Measurements from ENCODE around the gene FN3K. TPM values are rescaled to one million over a fixed set of nuclear protein-coding genes. Genes with fewer than 3 reads are reported as not detected.

The FN3K gene
- total and polyA plus RNA-seq, 2 of the 13 experiments (the other 11 are each of a cell fraction or from before 2014, with no cell fraction given) = 3.5 to 12.2 TPM

GRCh38 chr17:82775001-82775823 is 39.8 kb downstream of the FN3K start (continued):
- TF ChIP-seq ZNF251 (CRISPR knock-in tag; IDR thresholded peaks at IDR 0.05) (no peak), SKIL (CRISPR knock-in tag; IDR thresholded peaks at IDR 0.05; ENCODE audit: borderline replicate concordance) (no peak), AHDC1 (CRISPR knock-in tag; IDR thresholded peaks at IDR 0.05; ENCODE audit: borderline replicate concordance) (no peak), KDM5B (CRISPR knock-in tag; IDR thresholded peaks at IDR 0.05; ENCODE audit: borderline replicate concordance) (peak; percentile 75; the same call in 1 of the 2 replicates), HBP1 (CRISPR knock-in tag; IDR thresholded peaks at IDR 0.05; ENCODE audit: low read depth) (0 out of 2 replicates have a peak, but pooled peaks have one; percentile 49), SALL2 (CRISPR knock-in tag; IDR thresholded peaks at IDR 0.05) (peak; percentile 31; the same call in 1 of the 2 replicates), IKZF4 (CRISPR knock-in tag; IDR thresholded peaks at IDR 0.05; ENCODE audit: borderline replicate concordance, low read depth, not compliant biosample characterization) (peak; percentile 28), ZNF660 (CRISPR knock-in tag; IDR thresholded peaks at IDR 0.05; ENCODE audit: borderline replicate concordance, low read depth) (no peak), ZNF891 (CRISPR knock-in tag; IDR thresholded peaks at IDR 0.05) (0 out of 2 replicates have a peak, but pooled peaks have one; percentile 38), HOXA3 (CRISPR knock-in tag; IDR thresholded peaks at IDR 0.05) (peak; percentile 68; the same call in 1 of the 2 replicates), ZNF574 (CRISPR knock-in tag; IDR thresholded peaks at IDR 0.05) (peak; percentile 60)
- TF ChIP-seq, protein P1, sequence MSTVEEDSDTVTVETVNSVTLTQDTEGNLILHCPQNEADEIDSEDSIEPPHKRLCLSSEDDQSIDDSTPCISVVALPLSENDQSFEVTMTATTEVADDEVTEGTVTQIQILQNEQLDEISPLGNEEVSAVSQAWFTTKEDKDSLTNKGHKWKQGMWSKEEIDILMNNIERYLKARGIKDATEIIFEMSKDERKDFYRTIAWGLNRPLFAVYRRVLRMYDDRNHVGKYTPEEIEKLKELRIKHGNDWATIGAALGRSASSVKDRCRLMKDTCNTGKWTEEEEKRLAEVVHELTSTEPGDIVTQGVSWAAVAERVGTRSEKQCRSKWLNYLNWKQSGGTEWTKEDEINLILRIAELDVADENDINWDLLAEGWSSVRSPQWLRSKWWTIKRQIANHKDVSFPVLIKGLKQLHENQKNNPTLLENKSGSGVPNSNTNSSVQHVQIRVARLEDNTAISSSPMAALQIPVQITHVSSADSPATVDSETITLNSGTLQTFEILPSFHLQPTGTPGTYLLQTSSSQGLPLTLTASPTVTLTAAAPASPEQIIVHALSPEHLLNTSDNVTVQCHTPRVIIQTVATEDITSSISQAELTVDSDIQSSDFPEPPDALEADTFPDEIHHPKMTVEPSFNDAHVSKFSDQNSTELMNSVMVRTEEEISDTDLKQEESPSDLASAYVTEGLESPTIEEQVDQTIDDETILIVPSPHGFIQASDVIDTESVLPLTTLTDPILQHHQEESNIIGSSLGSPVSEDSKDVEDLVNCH (CRISPR knock-in tag; IDR thresholded peaks at IDR 0.05) = no peak
